ENCODE data around the gene ANKFN1. TPM values are rescaled to one million over a fixed set of nuclear protein-coding genes. Genes with fewer than 3 reads are reported as not detected.

The ANKFN1 gene
- total RNA-seq, 1 experiment from 2014 or later = not detected

GRCh38 chr17:56247816-56248215, 94.5 kb downstream of the ANKFN1 start:
- Histone ChIP-seq H3K56ac (ENCODE audit: insufficient read length, low read depth, low read length) (no peak overlapping the region), H2BK120ac (ENCODE audit: low read depth, low read length, poor library complexity, severe bottlenecking) (no peak overlapping the region), H3K9me3 (ENCODE audit: control insufficient read depth, low read depth, low read length) (no peaks in the 10 kb centered on the region), H3K23me2 (ENCODE audit: insufficient read length, low read depth, low read length, poor library complexity, severe bottlenecking) (no peaks in the 10 kb centered on the region), H3K27me3 (ENCODE audit: insufficient read depth, low read length) (no peaks in the 10 kb centered on the region), H2AK5ac (ENCODE audit: insufficient read length, low read length) (no peak overlapping the region), H4K20me1 (ENCODE audit: control insufficient read depth, insufficient read depth, insufficient read length) (no peaks in the 10 kb centered on the region), H3K4me2 (ENCODE audit: insufficient read depth, insufficient read length, low read length) (no peak overlapping the region), H3K4ac (ENCODE audit: low read depth, low read length) (no peak overlapping the region), H3K79me1 (ENCODE audit: insufficient read depth, low read depth, low read length, poor library complexity, severe bottlenecking) (no peaks in the 10 kb centered on the region), H3T11ph (ENCODE audit: low read length) (no peak overlapping the region), H2BK15ac (ENCODE audit: low read depth, low read length) (no peak overlapping the region), H3K27ac (ENCODE audit: insufficient read length, low read depth, low read length) (no peak overlapping the region), H3K18ac (ENCODE audit: insufficient read length, low read depth, low read length) (no peak overlapping the region), H2BK20ac (ENCODE audit: low read depth, low read length, poor library complexity, severe bottlenecking) (no peak overlapping the region), H3K23ac (ENCODE audit: insufficient read length, low read depth, low read length) (no peak overlapping the region), H4K5ac (ENCODE audit: insufficient read length, low read depth, low read length) (no peak overlapping the region), H3K14ac (ENCODE audit: insufficient read depth, low read length) (no peak overlapping the region), H3K9ac (ENCODE audit: extremely low read depth, insufficient read length, low read length) (no peak overlapping the region), H3K4me1 (ENCODE audit: insufficient read depth, low read length) (no peaks in the 10 kb centered on the region; the same call in 1 of the 2 replicates), H3K79me2 (ENCODE audit: insufficient read depth, low read length) (no peaks in the 10 kb centered on the region), H4K8ac (replicated peaks; ENCODE audit: insufficient read length, low read depth, low read length) (no peak overlapping the region), H2AFZ (ENCODE audit: low read length) (no peak overlapping the region), H2BK5ac (ENCODE audit: insufficient read length, low read length) (no peak overlapping the region), H4K91ac (ENCODE audit: insufficient read length, low read depth, low read length) (no peak overlapping the region), H2BK12ac (ENCODE audit: insufficient read length, low read depth, low read length) (no peak overlapping the region)
- Mint-ChIP-seq H3K27ac (no peak overlapping the region), H3K36me3 (ENCODE audit: insufficient read depth in 1 of 3, low read depth in 3 of 3) (no peaks in the 10 kb centered on the region), H3K4me3 (no peak overlapping the region), H3K9me3 (no peaks in the 10 kb centered on the region), H3K4me1 (no peaks in the 10 kb centered on the region), H3K27me3 (ENCODE audit: low read depth) (no peaks in the 10 kb centered on the region; the same call in 1 of the 2 replicates)
- no peak for TF ChIP-seq CTCF (conservative IDR thresholded peaks at IDR 0.05)
- no CpG with 5 or more reads among the region's 1 CpG for WGBS (ENCODE audit: extremely low coverage, insufficient read length, low lambda C conversion rate)
- DNase-seq = no peak
